ENCODE measurements around the gene ENGASE. TPM values are rescaled to one million over a fixed set of nuclear protein-coding genes. Genes with fewer than 3 reads are reported as not detected.

ENGASE gene
- total and polyA plus RNA-seq, 2 experiments from 2014 or later, result 48.8 to 69.8 TPM

DNA sequence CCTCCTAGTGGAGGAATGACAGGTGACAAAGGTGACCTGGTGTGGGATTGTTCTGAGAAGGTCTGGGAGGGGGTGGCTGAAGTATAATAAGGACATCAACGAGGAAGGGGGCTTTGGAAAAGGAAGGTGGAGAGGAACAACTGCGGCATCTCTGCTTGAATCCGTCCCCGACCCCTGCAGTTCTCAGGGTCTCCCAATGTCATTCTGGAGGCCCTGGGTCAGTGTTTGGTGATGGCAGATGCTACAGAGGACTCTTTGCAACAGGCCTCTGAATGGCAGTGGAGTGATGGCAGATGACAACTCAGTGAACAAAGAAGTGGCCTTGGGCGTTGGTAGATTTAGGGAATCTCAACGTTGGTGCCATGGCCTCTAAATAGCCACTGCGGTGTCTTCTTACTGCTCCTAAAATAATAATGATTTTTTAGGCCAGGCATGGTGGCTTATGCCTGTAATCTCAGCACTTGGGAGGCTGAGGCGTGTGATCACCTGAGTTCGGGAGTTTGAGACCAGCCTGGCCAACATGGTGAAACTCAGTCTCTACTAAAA is 1.3 kb downstream of the ENGASE start:
- TF ChIP-seq, protein P1, sequence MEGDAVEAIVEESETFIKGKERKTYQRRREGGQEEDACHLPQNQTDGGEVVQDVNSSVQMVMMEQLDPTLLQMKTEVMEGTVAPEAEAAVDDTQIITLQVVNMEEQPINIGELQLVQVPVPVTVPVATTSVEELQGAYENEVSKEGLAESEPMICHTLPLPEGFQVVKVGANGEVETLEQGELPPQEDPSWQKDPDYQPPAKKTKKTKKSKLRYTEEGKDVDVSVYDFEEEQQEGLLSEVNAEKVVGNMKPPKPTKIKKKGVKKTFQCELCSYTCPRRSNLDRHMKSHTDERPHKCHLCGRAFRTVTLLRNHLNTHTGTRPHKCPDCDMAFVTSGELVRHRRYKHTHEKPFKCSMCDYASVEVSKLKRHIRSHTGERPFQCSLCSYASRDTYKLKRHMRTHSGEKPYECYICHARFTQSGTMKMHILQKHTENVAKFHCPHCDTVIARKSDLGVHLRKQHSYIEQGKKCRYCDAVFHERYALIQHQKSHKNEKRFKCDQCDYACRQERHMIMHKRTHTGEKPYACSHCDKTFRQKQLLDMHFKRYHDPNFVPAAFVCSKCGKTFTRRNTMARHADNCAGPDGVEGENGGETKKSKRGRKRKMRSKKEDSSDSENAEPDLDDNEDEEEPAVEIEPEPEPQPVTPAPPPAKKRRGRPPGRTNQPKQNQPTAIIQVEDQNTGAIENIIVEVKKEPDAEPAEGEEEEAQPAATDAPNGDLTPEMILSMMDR (IDR thresholded peaks at IDR 0.05; ENCODE audit: low read depth, low read length), result no peak
- H3K27ac ChIP-seq, result peak overlapping the region; percentile 82
- DNase-seq (ENCODE audit: low read depth in 1 of 2, low spot score in 1 of 2), result no peak
- peak overlapping the region; percentile 96 for H3K4me3 ChIP-seq
- H3K27me3 ChIP-seq, result no peaks in the 10 kb centered on the region
- H3K4me1 ChIP-seq (ENCODE audit: low read depth), result no peaks in the 10 kb centered on the region
- H3K36me3 ChIP-seq, result peaks cover 5% of the 10 kb centered on the region
- H3K9me3 ChIP-seq (ENCODE audit: low read depth), result no peaks in the 10 kb centered on the region

DNA sequence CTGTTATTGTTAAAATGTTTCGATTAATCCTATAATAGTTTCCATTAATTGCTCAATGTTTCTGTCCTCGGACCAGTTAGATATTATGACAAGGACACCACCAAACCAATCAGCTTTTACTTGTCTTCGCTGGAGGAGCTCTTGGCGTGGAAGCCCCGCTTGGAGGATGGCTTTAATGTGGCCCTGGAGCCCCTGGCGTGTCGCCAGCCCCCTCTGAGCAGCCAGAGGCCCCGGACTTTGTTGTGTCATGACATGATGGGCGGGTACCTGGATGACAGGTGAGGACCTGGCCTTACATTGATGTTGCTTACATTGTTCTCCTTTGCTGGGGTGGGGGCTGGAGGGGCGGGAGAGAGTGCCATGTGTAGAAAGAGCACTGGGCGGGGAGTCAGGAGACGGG is 3.0 kb downstream of the ENGASE start:
- TF ChIP-seq, protein P1 (IDR thresholded peaks at IDR 0.05; ENCODE audit: low read depth, low read length), result no peak
- Histone ChIP-seq H3K27me3 (no peaks in the 10 kb centered on the region), H3K36me3 (peaks cover 11% of the 10 kb centered on the region), H3K9me3 (ENCODE audit: low read depth) (no peaks in the 10 kb centered on the region), H3K4me3 (no peak overlapping the region), H3K27ac (no peak overlapping the region), H3K4me1 (ENCODE audit: low read depth) (no peaks in the 10 kb centered on the region)
- DNase-seq (ENCODE audit: low read depth in 1 of 2, low spot score in 1 of 2), result no peak

GRCh38 chr17:79078476-79079190 is 4.0 kb downstream of the ENGASE start:
- no peak overlapping the region for H3K27ac ChIP-seq
- H3K4me1 ChIP-seq (ENCODE audit: low read depth), result no peaks in the 10 kb centered on the region
- TF ChIP-seq, protein P1 (IDR thresholded peaks at IDR 0.05; ENCODE audit: low read depth, low read length), result no peak
- no peaks in the 10 kb centered on the region for H3K9me3 ChIP-seq (ENCODE audit: low read depth)
- H3K27me3 ChIP-seq, result no peaks in the 10 kb centered on the region
- H3K4me3 ChIP-seq, result no peak overlapping the region
- DNase-seq (ENCODE audit: low read depth in 1 of 2, low spot score in 1 of 2), result no peak
- H3K36me3 ChIP-seq, result peaks cover 11% of the 10 kb centered on the region

DNA sequence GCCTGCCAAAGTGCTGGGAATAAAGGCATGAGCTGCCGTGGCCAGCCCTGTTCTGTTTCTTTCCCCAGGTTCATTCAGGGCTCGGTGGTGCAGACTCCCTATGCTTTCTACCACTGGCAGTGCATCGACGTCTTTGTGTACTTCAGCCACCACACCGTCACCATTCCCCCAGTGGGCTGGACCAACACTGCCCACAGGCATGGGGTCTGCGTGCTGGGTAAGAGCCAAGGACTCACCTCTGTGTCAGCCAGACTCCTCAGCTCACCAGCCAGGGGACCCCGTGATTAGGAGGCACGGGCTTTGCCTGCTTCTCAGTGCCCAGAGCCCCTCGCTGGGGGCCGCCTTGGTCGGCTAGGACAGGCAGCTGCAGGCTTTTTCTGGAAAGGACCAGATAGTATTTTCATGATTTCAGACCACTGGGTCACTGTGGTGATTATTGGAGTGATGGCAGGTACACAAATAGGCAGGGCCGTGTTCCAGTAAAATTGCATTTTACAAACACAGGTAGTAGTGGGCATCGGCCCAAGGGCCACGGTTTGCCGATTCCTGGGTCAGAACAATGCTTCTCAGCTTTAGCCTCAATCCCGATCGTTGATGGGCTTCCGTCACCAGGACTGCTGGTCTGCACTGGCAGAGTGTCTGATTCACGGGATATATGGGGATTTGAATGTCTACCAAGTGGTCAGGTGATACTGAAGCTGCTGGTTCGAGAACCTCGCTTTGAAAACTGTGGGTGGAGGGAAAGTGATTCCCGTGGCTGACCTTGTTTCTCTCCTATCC is 5.0 kb downstream of the ENGASE start:
- TF ChIP-seq, protein P1 (IDR thresholded peaks at IDR 0.05; ENCODE audit: low read depth, low read length), result no peak
- Histone ChIP-seq H3K27me3 (no peaks in the 10 kb centered on the region), H3K4me3 (no peak overlapping the region), H3K36me3 (peaks cover 11% of the 10 kb centered on the region), H3K4me1 (ENCODE audit: low read depth) (no peaks in the 10 kb centered on the region), H3K27ac (no peak overlapping the region), H3K9me3 (ENCODE audit: low read depth) (no peaks in the 10 kb centered on the region)
- no peak for DNase-seq (ENCODE audit: low read depth in 1 of 2, low spot score in 1 of 2)

DNA sequence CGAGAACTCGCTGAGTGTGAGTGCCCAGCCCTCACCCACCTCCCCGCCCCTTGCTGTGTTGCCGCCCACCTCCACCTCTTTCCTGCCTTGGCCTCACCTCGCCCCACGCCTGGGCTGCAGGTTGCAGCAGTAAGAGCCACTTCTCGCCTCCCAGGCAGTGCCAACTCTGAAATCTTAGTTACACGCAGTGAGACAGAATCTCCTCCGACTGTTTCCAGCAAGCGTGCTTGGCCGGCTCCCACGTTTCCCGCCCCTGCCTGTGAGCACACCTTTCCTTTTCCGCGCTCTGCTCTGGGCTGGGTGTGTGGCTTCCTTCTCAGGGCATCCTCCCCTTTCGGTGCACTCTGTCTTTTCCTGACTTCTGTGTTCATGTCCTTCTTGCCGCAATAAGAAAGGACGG is 5.7 kb downstream of the ENGASE start:
- no peaks in the 10 kb centered on the region for H3K27me3 ChIP-seq
- H3K36me3 ChIP-seq, result peaks cover 11% of the 10 kb centered on the region
- TF ChIP-seq, protein P1 (IDR thresholded peaks at IDR 0.05; ENCODE audit: low read depth, low read length), result no peak
- no peak overlapping the region for H3K4me3 ChIP-seq
- no peak for DNase-seq (ENCODE audit: low read depth in 1 of 2, low spot score in 1 of 2)
- H3K9me3 ChIP-seq (ENCODE audit: low read depth), result no peaks in the 10 kb centered on the region
- no peaks in the 10 kb centered on the region for H3K4me1 ChIP-seq (ENCODE audit: low read depth)
- H3K27ac ChIP-seq, result no peak overlapping the region

Measured in cardiac muscle cell (in vitro differentiated cells and primary cell).